Measurements from ENCODE around the gene BMERB1.
"Not testable (repeated sequence)": the region's sequence is repeated elsewhere in the genome, so short reads cannot be mapped to it uniquely, and the experiment has no call there.

Gene BMERB1

DNA sequence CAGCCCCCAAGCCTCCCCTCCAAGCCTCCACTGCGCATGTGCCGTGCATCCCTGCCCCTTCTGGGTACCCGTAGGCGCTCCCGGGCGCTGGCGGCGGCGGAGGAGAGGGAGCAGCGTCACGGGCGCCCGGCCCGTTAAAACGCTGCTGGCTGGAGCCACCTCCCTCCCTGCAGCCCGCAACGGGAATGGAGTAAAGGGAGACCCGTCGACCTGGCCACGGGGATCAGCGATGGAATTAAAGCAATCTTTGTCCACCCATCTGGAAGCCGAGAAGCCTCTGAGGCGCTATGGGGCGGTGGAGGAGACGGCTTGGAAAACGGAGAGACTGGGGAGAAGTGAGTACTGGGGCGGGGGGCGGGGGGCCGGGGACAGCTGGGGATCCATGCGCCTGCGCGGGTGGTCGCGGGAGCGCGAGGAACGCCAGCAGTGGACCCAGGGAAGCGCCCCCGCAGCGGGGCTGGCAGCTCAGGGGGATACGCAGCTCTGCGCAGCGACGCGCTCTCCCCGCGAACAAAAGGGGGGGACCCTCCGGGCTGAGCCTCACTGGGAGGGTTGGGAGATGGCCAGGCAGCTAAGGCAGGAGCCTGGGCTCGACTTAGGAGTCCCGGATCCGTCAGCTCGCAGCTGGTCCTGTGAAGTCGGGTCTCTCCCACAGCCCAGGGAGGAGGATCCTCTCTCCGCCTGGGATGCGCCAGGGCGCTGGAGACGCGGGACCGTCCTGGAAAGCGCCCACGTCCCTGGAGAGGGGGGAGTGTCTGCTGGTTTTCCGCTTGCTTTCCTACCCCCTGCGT lies at the start of gene BMERB1:
Gene BMERB1 (plus strand): TSS at position 164 of the 791 bp plus-strand sequence. CDS start 66 bp downstream, at position 230.
- DNase-seq = peak; percentile 91

DNA sequence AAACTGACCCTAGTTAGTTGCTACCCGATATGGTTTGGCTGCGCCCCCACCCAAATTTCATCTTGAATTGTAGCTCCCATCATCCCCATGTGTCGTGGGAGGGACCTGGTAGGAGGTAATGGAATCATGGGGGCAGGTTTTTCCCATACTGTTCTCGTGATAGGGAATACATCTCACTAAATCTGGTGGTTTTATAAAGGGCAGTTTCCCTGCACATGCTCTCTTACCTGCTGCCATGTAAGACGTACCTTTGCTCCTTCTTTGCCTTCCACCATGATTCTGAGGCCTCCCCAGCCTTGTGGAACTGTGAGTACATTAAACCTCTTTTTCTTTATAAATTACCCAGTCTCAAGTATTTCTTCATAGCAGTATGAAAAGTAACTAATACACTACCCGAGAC lies 46.3 kb upstream of the BMERB1 start:
- not testable (repeated sequence) for DNase-seq

DNA sequence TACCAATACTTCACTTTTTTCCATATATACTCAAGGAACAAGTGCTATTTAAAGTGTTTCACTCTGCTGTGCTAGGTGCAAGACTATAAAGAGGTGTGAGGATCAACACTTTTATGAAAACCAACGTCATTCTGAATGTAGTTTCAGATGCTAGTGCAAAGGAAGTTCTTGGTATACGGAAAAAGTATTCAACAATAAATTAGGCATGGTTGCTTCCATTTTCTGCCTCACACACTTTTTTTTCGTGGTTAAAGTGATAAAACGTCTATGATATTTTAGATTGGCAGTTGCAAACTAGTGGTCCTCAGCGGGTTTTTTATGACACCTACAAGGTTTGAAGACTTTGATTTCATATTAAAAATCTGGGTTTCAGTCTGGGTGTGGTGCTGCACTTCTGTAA lies 44.5 kb upstream of the BMERB1 start:
- DNase-seq = not testable (repeated sequence)

DNA sequence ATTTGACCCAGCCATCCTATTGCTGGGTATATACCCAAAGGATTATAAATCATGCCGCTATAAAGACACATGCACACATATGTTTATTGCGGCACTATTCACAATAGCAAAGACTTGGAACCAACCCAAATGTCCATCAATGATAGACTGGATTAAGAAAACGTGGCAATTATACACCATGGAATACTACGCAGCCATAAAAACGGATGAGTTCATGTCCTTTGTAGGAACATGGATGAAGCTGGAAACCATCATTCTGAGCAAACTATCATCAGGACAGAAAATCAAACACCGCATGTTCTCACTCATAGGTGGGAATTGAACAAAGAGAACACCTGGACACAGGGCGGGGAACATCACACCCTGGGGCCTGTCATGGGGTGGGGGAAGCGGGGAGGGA lies 41.4 kb upstream of the BMERB1 start:
- not testable (repeated sequence) for DNase-seq

DNA sequence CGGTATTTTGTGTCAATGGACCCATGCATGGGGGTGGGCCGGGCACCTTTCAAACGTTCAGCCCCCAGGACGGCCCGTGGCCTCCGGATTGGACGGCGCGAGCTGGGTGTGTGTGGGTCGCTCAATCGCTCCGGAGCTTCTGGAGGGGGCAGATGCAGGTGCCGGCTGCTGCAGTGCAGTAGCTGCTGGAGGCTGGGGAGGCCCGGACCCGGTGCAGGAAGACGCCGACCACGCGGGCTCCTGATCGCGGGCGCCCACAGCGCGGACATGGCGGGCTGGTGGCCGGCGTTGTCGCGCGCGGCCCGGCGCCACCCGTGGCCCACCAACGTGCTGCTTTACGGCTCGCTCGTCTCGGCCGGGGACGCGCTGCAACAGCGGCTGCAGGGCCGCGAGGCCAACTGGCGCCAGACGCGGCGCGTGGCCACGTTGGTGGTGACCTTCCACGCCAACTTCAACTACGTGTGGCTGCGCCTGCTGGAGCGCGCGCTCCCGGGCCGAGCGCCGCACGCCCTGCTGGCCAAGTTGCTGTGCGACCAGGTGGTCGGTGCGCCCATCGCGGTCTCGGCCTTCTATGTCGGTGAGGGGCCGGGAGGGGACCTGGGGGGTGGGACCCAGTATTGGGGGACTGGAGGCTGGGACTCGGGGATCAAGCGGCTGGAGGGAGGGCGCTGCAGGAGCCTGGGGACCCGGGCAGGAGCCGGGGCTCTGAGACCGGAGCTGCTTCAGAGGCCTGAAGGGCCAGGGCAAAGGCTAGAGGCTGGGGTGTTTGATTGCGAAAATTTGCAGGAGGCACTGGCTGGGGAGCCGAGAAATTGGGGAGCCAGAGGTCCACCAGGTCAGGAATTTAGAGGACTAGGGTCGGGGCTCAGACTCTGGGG lies 38.5 kb upstream of the BMERB1 start, which contains the start of gene MPV17L:
Gene MPV17L (plus strand): TSS at position 124 of the 878 bp plus-strand sequence. CDS start 144 bp downstream, at position 268.
- DNase-seq = peak; percentile 78

DNA sequence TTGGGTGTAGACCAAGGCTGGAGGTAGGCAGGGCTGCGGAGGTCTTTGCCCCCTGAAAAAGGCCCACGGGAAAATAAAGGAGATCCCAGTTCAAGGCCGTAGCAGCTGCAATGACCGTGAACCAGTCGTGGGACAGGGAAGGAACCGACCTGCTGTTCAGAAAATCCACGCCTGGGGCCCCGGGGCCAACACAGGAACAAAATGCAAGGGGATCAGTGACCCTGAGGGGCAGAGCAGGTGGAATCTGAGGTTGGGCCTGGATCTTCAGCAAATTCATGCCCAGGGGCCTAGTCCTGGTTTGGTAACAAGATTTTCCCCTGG lies 37.9 kb upstream of the BMERB1 start:
- DNase-seq = not testable (repeated sequence)

DNA sequence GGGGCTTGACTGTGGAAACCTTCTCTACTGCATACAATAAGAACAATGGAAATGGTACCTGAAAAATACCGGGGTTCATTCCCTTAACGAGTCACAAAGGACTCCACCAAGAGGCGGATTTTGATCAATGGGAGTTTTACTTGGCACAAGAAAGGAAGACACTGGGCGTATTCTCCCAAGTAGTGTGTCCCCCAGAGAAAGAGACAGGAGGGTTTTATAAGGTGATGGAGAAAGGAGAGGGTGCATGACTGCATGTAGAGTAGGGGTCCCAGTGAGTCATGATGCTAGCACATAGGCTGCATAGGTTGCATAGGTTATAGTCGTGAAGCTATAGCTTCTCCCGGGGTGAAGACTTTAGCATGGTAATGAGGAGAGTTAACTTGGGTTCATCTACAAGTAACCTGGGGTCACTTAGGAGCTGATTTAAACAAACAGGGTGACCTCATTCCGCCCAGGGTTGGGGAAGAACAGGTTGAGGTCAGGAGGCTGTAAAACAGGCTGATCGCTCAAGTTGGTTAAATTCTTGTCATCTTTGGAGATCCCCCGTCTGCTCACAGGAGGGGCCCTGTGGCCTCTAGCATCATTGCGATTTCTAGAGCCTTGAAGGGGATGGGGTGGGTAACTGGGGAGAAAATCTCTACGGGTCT lies 37.3 kb upstream of the BMERB1 start:
- no peak for DNase-seq

DNA sequence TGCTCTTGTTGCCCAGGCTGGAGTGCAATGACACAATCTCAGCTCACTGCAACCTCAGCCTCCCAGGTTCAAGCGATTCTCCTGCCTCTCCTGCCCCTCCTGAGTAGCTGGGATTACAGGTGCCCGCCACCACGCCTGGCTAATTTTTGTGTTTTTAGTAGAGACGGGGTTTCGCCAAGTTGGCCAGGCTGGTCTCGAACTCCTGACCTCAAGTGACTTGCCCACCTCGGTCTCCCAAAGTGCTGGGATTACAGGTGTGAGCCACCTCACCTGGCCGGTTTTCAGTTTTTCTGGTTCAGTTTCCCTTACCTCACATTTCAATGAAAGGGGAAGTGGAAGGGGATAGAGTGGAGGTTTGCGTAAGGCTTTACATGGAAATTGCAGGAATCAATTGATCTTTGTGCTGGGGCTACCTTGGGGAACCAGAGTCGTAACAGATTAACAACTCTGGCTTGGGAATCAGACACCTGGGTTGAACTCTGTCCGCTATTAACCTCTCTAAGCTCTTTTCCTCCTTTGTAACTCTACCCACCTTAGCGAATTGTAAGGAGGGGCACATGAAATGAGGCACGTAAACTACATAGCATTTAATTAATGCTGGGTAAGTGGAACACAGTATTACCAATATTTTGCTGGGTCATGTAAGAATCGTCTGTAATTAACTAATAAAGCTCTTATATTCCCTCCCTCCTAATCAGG lies 35.6 kb upstream of the BMERB1 start:
- DNase-seq = no peak

DNA sequence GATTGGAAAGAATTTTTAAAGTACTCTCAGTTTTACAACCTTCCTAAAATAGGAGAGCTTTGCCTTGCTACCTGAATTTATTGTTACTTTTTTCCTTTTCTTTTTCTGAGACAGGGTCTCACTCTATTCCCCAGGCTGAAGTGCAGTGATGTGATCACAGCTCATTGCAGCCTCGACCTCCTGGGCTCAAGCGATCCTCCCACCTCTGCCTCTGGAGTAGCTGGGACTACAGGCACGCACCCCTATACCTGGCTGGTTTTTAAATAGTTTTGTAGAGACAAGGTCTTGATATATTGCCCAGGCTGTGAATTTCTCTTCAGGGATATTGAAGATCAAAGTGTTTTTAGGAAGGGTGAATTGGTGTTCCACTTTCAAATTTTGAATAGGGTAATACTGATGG lies 35.1 kb upstream of the BMERB1 start:
- no peak for DNase-seq

DNA sequence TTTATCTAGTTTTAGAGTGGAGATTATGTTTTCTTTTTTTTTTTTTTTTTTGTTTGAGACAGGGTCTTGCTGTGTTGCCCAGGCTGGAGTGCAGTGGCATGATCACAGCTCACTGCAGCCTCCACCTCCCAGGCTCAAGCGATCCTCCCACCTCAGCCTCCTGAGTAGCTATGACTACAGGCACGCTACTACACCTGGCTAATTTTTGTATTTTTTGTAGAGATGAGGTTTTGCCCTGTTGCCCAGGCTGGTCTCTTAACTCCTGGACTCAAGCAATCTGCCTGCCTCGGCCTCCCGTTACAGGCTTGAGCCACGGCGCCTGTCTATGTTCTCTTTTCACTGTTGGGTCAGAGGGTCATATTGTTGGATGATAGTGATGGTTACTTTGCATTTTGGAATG lies 34.1 kb upstream of the BMERB1 start:
- not testable (repeated sequence) for DNase-seq

DNA sequence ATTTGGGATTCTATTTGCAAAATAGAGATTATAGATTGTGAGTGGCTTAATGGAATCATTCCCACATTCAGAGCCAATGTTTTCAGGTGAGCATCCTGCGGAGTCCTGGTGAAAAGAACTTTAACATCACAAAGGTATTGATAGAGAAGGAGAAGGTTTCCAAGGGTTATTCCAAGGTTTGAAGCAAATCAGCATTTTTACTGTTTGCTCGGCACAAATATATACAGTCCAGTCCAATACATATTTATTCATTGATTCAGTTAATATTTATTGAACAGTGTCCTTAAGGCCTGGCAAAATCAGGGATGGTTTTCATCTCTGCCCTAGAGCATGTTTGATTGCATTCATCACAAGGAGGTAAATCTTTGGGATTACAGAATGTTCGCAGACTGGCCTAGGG lies 32.4 kb upstream of the BMERB1 start:
- DNase-seq = no peak

DNA sequence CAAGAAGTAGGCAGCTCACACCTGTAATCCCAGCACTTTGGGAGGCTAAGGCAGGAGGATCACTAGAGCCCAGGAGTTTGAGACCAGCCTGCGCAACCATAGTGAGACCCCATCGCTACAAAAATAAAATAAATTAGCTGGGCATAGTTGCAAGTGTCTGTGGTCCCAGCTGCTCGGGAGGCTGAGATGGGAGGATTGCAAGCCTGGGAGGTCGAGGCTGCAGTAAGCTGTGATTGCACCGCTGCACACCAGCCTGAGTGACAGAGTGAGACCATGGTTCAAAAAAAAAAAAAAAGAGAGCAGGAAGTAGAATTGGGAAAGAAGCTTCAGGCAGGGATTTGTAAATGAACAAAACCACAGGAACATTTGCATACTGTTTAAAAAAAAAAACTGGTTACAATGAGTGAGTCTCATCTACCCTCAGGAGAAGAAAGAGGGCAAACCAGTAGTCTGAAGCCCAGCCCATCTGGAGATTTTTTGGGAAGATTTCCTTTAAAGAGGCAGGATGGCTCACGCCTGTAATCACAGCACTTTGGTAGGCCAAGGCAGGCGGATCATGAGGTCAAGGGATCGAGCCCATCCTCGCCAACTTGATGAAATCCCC lies 30.9 kb upstream of the BMERB1 start:
- no peak for DNase-seq

DNA sequence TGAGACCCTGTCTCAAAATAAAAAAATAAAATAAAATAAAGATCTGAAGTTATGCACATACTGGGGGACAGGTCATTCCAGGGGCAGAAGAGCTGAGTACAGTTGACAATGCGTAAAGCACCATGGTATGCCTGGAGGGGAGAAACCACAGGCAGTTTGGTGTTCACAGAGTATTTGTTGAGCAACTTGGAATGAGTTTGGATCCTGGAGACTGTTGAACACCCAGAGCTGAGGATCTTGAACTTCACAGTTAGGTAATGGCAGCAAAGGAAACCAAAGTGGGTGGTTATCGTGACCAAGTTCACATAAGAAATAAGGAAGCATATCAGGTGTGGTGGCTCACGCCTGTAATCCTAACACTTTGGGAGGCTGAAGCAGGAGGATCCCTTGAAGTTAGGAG lies 30.3 kb upstream of the BMERB1 start:
- not testable (repeated sequence) for DNase-seq

DNA sequence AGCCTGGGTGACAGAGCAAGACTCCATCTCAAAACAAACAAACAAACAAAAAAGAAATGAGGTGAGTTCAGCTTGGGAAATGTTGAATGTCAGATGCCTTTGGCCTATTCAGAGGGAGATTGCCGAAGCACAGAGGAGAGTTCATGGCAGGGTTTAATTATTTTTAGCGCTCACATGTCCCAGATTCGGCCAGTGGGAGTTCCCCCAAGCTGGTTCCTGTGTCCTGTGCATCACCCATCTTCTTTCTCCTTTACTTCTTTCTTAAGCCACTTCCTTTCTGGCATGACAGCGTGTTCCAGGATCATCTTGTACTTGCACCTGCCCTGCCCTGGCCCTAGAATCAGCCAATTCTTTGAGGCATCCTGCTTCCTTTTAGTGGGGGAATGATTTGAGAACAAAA lies 29.6 kb upstream of the BMERB1 start:
- no peak for DNase-seq

DNA sequence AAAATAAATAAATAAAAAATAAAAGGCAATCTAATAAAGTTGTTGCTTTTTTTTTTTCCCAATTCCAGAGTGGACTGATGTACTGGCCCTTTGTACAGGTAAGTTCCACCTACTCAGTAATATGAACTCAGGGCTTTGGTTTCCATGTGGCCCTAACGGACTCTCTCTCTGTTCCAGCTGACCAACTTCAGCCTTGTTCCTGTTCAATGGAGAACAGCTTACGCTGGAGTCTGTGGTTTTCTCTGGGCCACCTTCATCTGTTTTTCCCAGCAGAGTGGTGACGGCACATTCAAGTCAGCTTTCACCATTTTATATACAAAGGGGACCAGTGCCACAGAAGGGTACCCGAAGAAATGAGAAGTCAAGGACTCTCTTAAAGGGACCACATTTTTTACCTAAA lies 26.6 kb upstream of the BMERB1 start:
- not testable (repeated sequence) for DNase-seq

DNA sequence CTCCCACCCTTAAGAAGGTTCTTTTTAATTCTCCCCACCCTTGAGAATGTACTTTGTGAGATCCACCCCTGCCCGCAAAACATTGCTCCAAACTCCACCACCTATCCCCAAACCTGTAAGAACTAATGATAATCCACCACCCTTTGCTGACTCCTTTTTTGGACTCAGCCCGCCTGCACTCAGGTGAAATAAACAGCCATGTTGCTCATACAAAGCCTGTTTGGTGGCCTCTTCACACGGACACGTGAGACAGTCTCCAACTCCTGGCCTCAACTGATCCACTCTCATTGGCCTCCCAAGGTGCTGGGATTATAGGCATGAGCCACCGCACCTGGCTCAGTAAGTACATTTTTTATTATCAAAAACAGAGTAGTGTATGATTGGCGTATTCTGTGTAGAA lies 24.9 kb upstream of the BMERB1 start:
- not testable (repeated sequence) for DNase-seq

DNA sequence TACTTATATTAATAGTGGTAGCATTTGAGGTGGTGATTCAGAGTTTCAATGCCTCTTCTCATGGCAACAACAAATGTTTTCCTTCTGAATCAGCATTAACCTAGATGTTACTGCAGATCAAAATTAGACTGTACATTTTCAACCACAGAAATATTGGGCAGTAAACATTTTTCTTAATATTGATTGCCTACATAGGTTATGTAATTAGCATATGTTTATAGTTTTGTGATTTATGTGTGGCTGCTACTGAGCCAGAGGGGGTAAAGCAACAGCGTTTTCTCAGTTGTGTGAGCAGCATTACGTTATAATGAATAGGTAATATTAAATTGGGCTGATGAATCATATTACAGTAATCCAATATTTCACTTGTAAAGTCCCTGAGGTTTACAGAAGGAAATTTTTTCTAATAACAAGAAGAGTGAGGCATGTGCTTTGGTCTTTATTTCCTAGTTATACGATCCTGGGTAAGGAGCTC lies 18.8 kb upstream of the BMERB1 start:
- no peak for DNase-seq

DNA sequence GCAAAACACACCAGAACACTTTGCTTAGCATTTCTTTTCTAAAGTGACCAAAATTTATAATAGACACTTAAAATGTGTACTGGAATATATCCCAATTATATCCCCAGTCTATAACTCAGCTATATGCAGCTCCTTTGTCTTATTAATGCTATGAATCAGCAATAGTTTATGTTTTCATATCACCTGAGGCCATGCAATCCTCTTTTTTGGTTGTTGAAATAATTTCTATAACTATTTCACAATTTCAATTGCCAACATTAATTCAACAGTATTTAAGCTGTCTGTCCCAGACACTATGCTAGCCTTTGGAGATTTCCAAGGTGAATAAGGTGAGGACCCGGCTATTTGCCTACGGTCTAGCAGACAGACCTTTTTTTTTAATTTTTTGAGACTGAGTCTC lies 17.2 kb upstream of the BMERB1 start:
- no peak for DNase-seq

DNA sequence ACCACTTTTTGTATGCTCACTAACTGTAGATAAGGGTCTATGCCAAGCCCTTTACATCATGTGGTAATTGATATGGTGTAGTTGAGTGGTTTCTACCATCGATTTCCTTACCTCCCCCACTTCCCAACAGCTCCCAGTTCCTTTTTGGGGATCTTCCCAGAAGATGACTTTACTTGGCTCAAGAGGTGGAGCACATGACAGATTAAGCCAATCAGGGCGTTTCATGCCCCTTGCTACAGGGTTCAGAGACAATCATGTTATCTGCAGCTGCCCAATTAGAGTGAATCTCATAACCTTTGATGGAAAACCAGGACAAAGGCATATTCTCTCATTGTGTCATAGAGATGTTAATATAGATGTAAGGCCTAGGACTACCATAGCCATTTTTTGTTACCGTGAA lies 16.2 kb upstream of the BMERB1 start:
- no peak for DNase-seq

DNA sequence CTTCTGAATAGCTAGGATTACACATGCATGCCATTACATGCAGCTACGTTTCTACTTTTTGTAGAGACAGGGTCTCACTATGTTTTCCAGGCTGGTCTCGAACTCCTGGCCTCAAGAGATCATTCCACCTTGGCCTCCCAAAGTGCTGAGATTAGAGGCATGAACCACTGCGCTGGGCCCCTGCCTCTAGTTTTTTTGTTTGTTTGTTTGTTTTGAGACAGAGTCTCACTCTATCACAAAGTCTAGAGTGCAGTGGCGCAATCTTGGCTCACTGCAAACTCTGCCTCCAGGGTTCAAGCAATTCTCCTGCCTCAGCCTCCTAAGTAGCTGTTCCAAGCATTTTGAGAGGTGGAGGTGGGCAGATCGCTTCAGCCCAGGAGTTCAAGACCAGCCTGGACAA lies 12.7 kb upstream of the BMERB1 start:
- not testable (repeated sequence) for DNase-seq

DNA sequence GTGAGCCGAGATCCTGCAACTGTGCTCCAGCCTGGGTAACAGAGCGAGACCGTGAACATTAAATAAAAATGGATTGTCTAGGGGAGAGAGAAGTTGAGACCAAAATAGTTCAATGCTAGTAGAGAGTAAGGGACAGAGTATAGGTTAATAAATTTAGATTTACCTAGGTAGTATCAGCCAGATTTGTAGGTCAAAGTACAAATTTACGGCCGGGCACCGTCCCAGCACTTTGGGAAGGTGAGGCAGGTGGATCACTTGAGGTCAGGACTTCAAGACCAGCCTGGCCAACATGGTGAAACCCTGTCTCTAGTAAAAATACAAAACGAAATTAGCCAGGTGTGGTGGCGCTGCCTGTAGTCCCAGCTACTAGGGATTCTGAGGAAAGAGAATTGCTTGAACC lies 12.2 kb upstream of the BMERB1 start:
- no peak for DNase-seq

DNA sequence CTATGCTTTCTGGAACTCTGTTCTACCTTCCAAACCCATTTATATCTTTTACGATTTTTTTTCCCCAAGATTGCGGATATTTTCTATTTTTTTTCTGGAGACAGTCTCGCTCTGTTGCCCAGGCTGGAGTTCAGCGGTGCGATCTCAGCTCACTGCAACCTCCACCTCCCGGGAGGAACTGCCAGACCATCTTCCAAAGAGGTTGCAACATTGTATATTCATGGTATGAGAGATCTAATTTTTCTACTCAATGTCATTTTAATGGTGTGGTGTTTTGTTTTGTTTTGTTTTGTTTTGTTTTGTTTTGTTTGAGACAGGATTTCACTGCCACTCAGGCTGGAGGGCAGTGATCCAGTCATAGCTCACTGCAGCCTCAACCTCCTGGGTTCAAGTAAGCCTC lies 8.5 kb upstream of the BMERB1 start:
- no peak for DNase-seq
